NCI-H82 treated with DMSO at 0.1 percent for 48 hours (cell line): Measurements from ENCODE around the gene CPA5.

ENCODE experiments used
- DNase-seq: peaks from one replicate; lab custom pipeline; 2025; ENCODE audit not compliant: unreplicated experiment; lab: John Stamatoyannopoulos, UW

CPA5 gene

GRCh38 chr7:130395421-130395820 is 50.8 kb downstream of the CPA5 start:
- no peak for DNase-seq

GRCh38 chr7:130396109-130396508 is 51.5 kb downstream of the CPA5 start:
- DNase-seq: no peak

DNA sequence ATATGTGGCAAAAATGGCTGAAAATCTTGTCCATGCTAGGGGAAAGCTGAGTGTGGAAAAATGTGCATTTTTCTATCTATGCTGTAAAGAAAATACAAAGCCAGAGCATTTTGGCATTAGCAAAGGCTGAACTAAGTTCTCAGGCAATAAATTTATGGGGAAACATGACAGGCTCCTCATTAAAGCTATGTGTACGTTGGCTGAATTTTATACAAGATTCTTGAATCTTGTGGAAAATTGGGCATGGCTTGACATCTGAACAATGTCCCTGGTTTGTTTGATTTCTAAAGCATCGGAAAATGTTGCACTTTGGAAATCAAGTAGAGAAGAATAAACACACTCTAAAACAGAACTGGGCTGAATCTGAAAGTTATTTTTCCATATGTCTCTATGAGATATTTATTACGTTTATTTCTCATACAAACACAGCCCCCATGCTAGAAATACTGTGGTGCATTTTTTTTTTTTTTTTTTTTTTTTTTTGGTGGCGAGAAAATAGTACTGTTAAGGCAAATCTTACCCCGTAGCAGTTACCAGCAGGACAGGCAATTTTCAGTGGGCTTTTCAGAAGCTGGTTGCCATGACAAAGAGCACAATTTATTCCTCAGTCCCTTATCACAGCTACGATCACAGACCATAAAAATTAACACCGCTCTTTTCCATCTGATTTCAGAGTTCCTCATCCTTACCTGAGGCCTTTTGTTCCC is 52.6 kb downstream of the CPA5 start:
- DNase-seq: no peak

- DNase-seq: no peak
These were observed 53.1 kb downstream of the CPA5 start for GRCh38 chr7:130397758-130398073.

DNA sequence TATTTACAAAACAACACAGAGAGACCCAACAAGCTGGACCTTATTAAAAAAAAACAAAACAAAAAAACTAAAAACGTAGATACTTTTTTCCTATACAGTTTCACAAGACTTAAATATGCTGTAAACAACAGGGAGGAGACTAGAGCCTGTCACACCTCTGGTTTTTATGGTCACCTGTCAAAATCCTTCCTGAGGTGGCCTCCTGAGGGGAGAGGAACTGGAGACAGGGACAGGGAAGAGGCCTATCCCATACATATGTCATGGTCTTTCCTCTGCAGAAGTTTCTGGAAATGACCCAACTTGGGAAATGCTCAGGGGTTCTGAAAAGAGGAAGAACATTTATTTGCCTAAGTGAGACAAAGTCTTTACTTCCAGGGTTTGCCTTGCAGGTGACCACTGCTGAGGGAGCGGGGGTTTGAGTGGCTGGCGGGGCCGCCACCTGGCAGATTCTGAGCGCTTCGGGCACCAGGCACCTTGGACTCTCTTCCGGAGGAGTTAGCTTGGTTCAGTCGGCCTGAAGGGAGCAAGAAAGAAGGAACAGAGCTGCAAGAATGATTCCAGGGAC is 54.0 kb downstream of the CPA5 start:
- no peak for DNase-seq

- DNase-seq: no peak
These were observed 55.5 kb downstream of the CPA5 start for GRCh38 chr7:130400120-130400572.

DNA sequence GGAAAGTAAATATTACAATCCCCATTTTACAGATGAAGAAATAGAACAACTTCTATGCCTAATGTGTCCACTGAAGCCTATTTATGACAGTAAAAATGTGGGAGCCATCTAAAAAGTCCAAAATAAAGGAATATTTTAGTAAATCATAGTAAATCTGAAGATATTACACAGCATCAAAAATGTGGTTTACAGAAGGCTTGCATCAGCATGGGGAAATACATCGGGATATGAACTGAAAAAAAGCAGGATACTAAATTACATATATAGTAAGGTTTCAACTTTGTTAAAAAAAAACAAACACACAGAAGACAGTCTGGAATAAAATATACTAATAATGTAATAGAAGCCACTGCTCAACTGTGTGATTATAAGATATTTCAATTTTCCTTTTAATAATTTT is 56.5 kb downstream of the CPA5 start:
- DNase-seq: no peak

- no peak for DNase-seq
These were observed 57.0 kb downstream of the CPA5 start for GRCh38 chr7:130401578-130401977.

DNA sequence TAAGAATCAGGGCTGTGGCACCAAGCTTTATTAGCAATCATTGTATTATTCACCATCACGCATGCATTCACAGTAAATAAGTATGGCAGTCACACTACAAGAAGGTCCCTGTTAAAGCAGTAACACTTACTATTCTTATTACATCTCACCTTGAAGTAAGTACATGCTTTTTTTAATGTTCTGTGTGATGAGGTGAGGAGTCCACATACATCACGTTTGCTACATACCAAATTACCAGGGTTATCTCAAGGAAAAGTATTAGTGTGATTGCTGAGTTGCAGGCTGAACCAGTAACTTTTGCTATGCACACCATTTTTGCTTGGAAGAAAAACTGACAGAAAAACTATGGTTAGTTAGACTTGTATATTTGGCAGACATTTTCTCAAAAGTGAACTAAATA is 60.4 kb downstream of the CPA5 start:
- no peak for DNase-seq

GRCh38 chr7:130409067-130409711 is 64.6 kb downstream of the CPA5 start:
- no peak for DNase-seq

DNA sequence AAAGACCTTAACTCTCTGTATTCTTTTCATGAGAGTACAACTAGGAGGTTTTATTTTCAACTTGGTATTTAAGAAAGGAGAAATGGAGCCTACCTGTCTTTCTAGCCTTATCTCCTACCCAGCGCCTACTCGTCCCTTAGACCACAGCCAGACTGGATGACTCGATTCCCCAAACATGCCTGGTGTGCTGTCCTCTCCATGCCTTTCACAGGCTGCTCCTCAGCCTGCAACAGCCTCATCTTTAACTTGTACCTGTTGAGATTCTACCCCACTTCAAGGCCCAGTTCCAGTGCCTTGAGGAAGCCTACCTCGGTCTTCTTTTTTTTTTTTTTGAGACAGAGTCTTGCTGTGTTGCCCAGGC is 65.1 kb downstream of the CPA5 start:
- DNase-seq: no peak

- DNase-seq: no peak
These were observed 66.4 kb downstream of the CPA5 start for GRCh38 chr7:130410868-130411541.

DNA sequence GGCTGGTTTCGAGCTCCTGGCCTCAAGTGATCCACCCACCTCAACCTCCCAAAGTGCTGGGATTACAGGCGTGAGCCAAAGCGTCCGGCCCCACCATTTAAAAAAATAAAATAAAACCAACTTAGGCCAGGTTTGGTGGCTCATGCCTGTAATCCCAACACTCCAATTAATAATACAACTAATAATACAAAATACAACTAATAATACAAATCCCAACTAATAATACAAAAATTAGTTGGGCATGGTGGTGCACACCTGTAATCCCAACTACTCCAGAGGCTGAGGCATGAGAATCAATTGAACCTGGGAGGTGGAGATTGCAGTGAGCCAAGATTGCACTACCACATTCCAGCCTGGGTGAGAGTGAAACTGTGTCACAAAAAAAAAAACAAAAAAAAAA is 68.6 kb downstream of the CPA5 start:
- no peak for DNase-seq

GRCh38 chr7:130415006-130415405 is 70.4 kb downstream of the CPA5 start:
- DNase-seq: no peak

DNA sequence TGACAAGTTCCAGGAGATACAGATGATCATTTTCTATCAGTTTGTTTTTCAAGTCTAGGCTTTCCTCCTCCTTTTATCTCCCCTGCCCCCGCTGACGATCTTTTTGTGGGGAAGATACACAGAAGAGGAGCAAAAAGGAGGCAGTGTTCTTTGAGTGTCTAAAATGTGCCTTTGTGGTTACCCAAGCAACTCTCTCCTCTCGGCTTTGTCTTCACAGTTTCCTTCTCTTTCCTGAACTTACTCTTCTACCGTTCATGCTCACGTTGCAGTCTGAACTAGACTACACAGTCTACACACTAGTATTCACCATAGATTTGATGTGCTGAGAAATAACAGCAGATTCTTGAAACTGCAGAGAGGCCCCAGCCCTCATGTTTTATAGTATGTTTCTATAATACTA is 72.6 kb downstream of the CPA5 start:
- DNase-seq: no peak

DNA sequence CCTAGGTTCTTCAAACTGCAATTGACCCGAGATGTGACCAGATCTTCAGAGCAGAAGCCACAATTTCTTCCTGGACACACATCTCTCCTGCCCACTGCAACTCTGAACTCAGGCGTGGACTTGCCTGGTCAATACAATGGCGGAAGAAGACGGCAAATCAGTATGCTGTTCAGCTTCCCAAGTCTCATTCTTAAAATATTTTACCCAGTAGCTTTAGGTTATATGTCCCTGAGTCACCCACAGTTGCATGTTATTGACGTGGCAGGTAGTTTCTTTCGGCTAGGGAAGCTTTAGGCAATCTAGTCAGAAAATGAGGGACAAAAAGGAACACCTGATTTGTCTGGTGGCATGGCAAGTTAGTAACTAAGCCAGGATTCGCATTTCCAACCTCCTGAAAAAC is 73.7 kb downstream of the CPA5 start:
- no peak for DNase-seq
